OCI-LY7 (cell line): Measurements from ENCODE around the gene MMADHC. TPM values are rescaled to one million over a fixed set of nuclear protein-coding genes. Genes with fewer than 3 reads are reported as not detected.

Experiments used
- BruUV-seq: library from RNA; stranded (reverse); fragments of 400-500 nt; replicated peaks from 2 replicates; lab custom pipeline; 2021; lab: Mats Ljungman, UMichigan
- CTCF ChIA-PET: fragments of 300-600 bp; sonication (Branson Sonifier 250); formaldehyde crosslinking; loops from one replicate; lab custom pipeline; 2022; ENCODE audit warnings: antibody characterized with exemption; ENCODE audit not compliant: unreplicated experiment; lab: Charles Lee
- POLR2A ChIA-PET: fragments of 300-600 bp; sonication (Branson Sonifier 250); formaldehyde crosslinking; loops from one replicate; lab custom pipeline; 2022; ENCODE audit warnings: antibody characterized with exemption; lab: Charles Lee
- DNase-seq: peaks from one replicate; pipeline ENCODE4 v3.0.0-alpha.2; 2015; ENCODE audit warnings: low spot score
- H2AFZ ChIP-seq: fragments of 200-600 bp; sonication (generic), shearing (Covaris generic); 2 replicates; pipeline ENCODE4 v1.6.1; 2014; ENCODE audit warnings: mild to moderate bottlenecking, antibody characterized with exemption, low read length, moderate library complexity
- H3K27ac ChIP-seq: fragments of 200-600 bp; sonication (generic); 2 replicates; pipeline ENCODE4 v1.5.1; 2014; ENCODE audit warnings: mixed run types, low read depth, mild to moderate bottlenecking, moderate library complexity, low read length, inconsistent platforms; ENCODE audit not compliant: poor library complexity, severe bottlenecking
- H3K36me3 ChIP-seq: fragments of 200-600 bp; sonication (generic); 2 replicates; pipeline ENCODE4 v1.6.1; 2014; ENCODE audit warnings: mild to moderate bottlenecking, antibody characterized with exemption, low read length, moderate library complexity, mixed read lengths; ENCODE audit not compliant: insufficient read depth
- H3K4me1 ChIP-seq: fragments of 200-600 bp; sonication (generic); 2 replicates; pipeline ENCODE4 v1.5.1; 2014; ENCODE audit warnings: mild to moderate bottlenecking, low read length; ENCODE audit not compliant: insufficient read depth, poor library complexity, severe bottlenecking
- H3K4me2 ChIP-seq: fragments of 200-600 bp; sonication (generic); 2 replicates; pipeline ENCODE4 v1.6.1; 2014; ENCODE audit warnings: mild to moderate bottlenecking, low read length
- H3K4me3 ChIP-seq: fragments of 200-600 bp; sonication (generic); 2 replicates; pipeline ENCODE4 v1.5.1; 2014; ENCODE audit warnings: mild to moderate bottlenecking, low read depth, low read length; ENCODE audit not compliant: poor library complexity, severe bottlenecking
- H3K79me2 ChIP-seq: fragments of 200-600 bp; sonication (generic); 2 replicates; pipeline ENCODE4 v1.6.1; 2016; ENCODE audit warnings: low read depth, mild to moderate bottlenecking, low read length, moderate library complexity, mixed read lengths; ENCODE audit not compliant: insufficient read depth
- H3K9me2 ChIP-seq: fragments of 200-600 bp; sonication (generic); 2 replicates; pipeline ENCODE4 v1.6.1; 2016; ENCODE audit warnings: mild to moderate bottlenecking, low read length, mixed read lengths; ENCODE audit not compliant: insufficient read depth
- H3K9me3 ChIP-seq: fragments of 200-600 bp; sonication (generic); 2 replicates; pipeline ENCODE4 v1.6.1; 2014; ENCODE audit warnings: mild to moderate bottlenecking, mixed run types, low read length, mixed read lengths
- H4K20me1 ChIP-seq: fragments of 200-600 bp; sonication (generic); 2 replicates; pipeline ENCODE4 v1.6.1; 2014; ENCODE audit warnings: mild to moderate bottlenecking, antibody characterized with exemption, low read length, moderate library complexity, mixed read lengths; ENCODE audit not compliant: insufficient read depth
- EZH2phosphoT487 ChIP-seq: fragments of 200-600 bp; sonication (generic); IDR thresholded peaks from 2 replicates; pipeline ENCODE4 v1.6.1; 2018; ENCODE audit warnings: low read depth, borderline replicate concordance, mild to moderate bottlenecking, mixed run types, antibody characterized with exemption, low read length, moderate library complexity, mixed read lengths
- intact Hi-C: fragments of 100-400 bp; cut with micrococcal nuclease; formaldehyde crosslinking; loops from one replicate; pipeline ENCODE4 v1.10.0; 2022; ENCODE audit not compliant: unreplicated experiment
- small RNA-seq: library from RNA; depleted of rRNA; stranded (forward); fragments of <200 nt; gene quantifications from one replicate; pipeline ENCODE3, GENCODE V24; 2014
- total RNA-seq, 2 experiments: library from RNA; depleted of rRNA in 1 of 2; stranded (reverse); fragments of >200 nt in 1 of 2; shearing (Covaris generic) in 1 of 2; gene quantifications; 2 replicates each; pipeline ENCODE4 v1.2.3, GENCODE V29; 2014 to 2022
- TF ChIP-seq, protein P1 (sequence below): fragments of 200-600 bp; sonication (generic); conservative IDR thresholded peaks from 2 replicates; pipeline ENCODE4 v1.5.1; 2014; ENCODE audit warnings: mild to moderate bottlenecking, antibody characterized with exemption, low read length, moderate library complexity, mixed read lengths

MMADHC gene
- total RNA-seq, 2 experiments from 2014 or later = 73.6 to 115 TPM

DNA sequence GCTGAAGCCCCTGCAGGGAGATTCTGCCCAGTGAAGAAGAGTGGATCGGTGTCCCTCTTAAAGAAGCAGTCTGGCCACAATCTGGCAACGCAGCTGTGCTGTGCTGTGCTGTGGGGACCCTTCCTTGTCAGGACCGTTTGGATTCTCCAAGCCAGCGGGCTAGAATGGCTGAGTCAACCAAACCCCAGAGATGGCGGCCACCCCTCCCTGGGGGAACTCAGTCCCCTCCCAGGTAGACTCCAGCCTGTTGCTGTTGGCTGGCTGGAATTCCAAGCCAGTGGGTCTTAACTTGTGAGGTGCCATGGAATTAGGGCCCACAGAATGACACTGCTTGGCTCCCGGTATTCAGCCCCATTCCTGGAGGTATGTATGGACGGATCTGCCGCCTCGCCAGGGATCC lies 62.3 kb downstream of the MMADHC start:
- no peaks in the 10 kb centered on the region for H3K36me3 ChIP-seq
- no peak for DNase-seq
- no peaks in the 10 kb centered on the region for H3K9me2 ChIP-seq
- H3K4me1 ChIP-seq = no peaks in the 10 kb centered on the region
- ChIA-PET POLR2A (interaction anchor here (0.6 to 1.0 kb wide), 2 partner anchors 8 to 860 kb away, joined by 3 read pairs; no protein-coding TSS in a partner anchor), CTCF (no interaction called here)
- intact Hi-C loops = no loop called here
- no TSS peak for BruUV-seq
- H3K27ac ChIP-seq = no peak overlapping the region
- no peaks in the 10 kb centered on the region for H4K20me1 ChIP-seq
- no peak for TF ChIP-seq EZH2phosphoT487
- TF ChIP-seq, protein P1, sequence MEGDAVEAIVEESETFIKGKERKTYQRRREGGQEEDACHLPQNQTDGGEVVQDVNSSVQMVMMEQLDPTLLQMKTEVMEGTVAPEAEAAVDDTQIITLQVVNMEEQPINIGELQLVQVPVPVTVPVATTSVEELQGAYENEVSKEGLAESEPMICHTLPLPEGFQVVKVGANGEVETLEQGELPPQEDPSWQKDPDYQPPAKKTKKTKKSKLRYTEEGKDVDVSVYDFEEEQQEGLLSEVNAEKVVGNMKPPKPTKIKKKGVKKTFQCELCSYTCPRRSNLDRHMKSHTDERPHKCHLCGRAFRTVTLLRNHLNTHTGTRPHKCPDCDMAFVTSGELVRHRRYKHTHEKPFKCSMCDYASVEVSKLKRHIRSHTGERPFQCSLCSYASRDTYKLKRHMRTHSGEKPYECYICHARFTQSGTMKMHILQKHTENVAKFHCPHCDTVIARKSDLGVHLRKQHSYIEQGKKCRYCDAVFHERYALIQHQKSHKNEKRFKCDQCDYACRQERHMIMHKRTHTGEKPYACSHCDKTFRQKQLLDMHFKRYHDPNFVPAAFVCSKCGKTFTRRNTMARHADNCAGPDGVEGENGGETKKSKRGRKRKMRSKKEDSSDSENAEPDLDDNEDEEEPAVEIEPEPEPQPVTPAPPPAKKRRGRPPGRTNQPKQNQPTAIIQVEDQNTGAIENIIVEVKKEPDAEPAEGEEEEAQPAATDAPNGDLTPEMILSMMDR = no peak
- H3K4me2 ChIP-seq = no peak overlapping the region
- H3K79me2 ChIP-seq = no peaks in the 10 kb centered on the region
- H2AFZ ChIP-seq = no peak overlapping the region
- H3K4me3 ChIP-seq = no peak overlapping the region
- no peaks in the 10 kb centered on the region for H3K9me3 ChIP-seq

Small RNAs within 50 kb of the gene (small RNA-seq; reads per million reads assigned to genes)
- gene RNU6-601P = not detected
